ENCODE data around the gene PRKCE.

The PRKCE gene

GRCh38 chr2:45980161-45980865 is 328.8 kb downstream of the PRKCE start:
- DNase-seq = no peak

- DNase-seq = no peak
Measured at GRCh38 chr2:45981384-45981930, 330.0 kb downstream of the PRKCE start.

- no peak for DNase-seq
Measured at GRCh38 chr2:45982096-45982495, 330.6 kb downstream of the PRKCE start.

GRCh38 chr2:45983213-45983612 is 331.7 kb downstream of the PRKCE start:
- DNase-seq = no peak

GRCh38 chr2:45984366-45984765 is 332.9 kb downstream of the PRKCE start:
- no peak for DNase-seq

GRCh38 chr2:45984896-45985473 is 333.5 kb downstream of the PRKCE start:
- DNase-seq = no peak

GRCh38 chr2:45986509-45986908 is 335.0 kb downstream of the PRKCE start:
- DNase-seq = no peak

- DNase-seq = no peak
Measured at GRCh38 chr2:45987856-45988255, 336.4 kb downstream of the PRKCE start.

- DNase-seq = no peak
Measured at GRCh38 chr2:45988879-45989278, 337.4 kb downstream of the PRKCE start.

- no peak for DNase-seq
Measured at GRCh38 chr2:45990131-45990530, 338.7 kb downstream of the PRKCE start.

GRCh38 chr2:45992021-45992740 is 340.7 kb downstream of the PRKCE start:
- no peak for DNase-seq

- DNase-seq = no peak
Measured at GRCh38 chr2:45992741-45993475, 341.4 kb downstream of the PRKCE start.

- DNase-seq = peak; percentile 59
Measured at GRCh38 chr2:45993476-45993991, 342.1 kb downstream of the PRKCE start.

GRCh38 chr2:45994060-45994459 is 342.6 kb downstream of the PRKCE start:
- DNase-seq = no peak

- DNase-seq = no peak
Measured at GRCh38 chr2:46000660-46001059, 349.2 kb downstream of the PRKCE start.

- no peak for DNase-seq
Measured at GRCh38 chr2:46001290-46001689, 349.8 kb downstream of the PRKCE start.

- no peak for DNase-seq
Measured at GRCh38 chr2:46001741-46002506, 350.4 kb downstream of the PRKCE start.

- DNase-seq = no peak
Measured at GRCh38 chr2:46002507-46002883, 351.0 kb downstream of the PRKCE start.

GRCh38 chr2:46002947-46003346 is 351.5 kb downstream of the PRKCE start:
- no peak for DNase-seq

- DNase-seq = no peak
Measured at GRCh38 chr2:46003903-46004473, 352.5 kb downstream of the PRKCE start.

- DNase-seq = no peak
Measured at GRCh38 chr2:46006473-46007025, 355.1 kb downstream of the PRKCE start.

All from activated CD8-positive, alpha-beta memory T cell treated with anti-CD3 and anti-CD28 coated beads, Interleukin-2, amount 50 U/mL, for 48 hours (primary cell).